Activated B cell treated with CpG ODN at 0.5 μM for 24 hours (primary cell): Measurements from ENCODE around the gene MATK. TPM values are rescaled to one million over a fixed set of nuclear protein-coding genes. Genes with fewer than 3 reads are reported as not detected.
"Not testable (repeated sequence)": the region's sequence is repeated elsewhere in the genome, so short reads cannot be mapped to it uniquely, and the experiment has no call there.

Experiments used
- ATAC-seq: fragments of 200-7000 bp; cut with Tn5 transposase; one replicate; pipeline ENCODE4 v1.10.0; 2021; ENCODE audit warnings: low read depth, mild to moderate bottlenecking, moderate library complexity
- CTCF ChIA-PET: fragments of 350-600 bp; sonication (Branson Sonifier 250); formaldehyde crosslinking; loops from one replicate; lab custom pipeline; 2021; ENCODE audit warnings: antibody characterized with exemption; lab: Charles Lee
- POLR2A ChIA-PET: fragments of 350-600 bp; sonication (Branson Sonifier 250); formaldehyde crosslinking; loops from one replicate; lab custom pipeline; 2021; ENCODE audit warnings: antibody characterized with exemption; lab: Charles Lee
- DNase-seq: peaks from one replicate; pipeline ENCODE4 v3.0.0; 2022
- H3K27ac Mint-ChIP-seq: one replicate; pipeline ENCODE4 v1.8.0; 2020; ENCODE audit warnings: mixed read lengths
- H3K27me3 Mint-ChIP-seq: one replicate; pipeline ENCODE4 v1.8.0; 2021; ENCODE audit warnings: mixed read lengths
- H3K36me3 Mint-ChIP-seq: one replicate; pipeline ENCODE4 v1.8.0; 2021; ENCODE audit warnings: low read depth, mixed read lengths
- H3K4me1 Mint-ChIP-seq: one replicate; pipeline ENCODE4 v1.8.0; 2021; ENCODE audit warnings: mixed read lengths
- H3K4me3 Mint-ChIP-seq: one replicate; pipeline ENCODE4 v1.8.0; 2020; ENCODE audit warnings: mild to moderate bottlenecking, mixed read lengths
- H3K9me3 Mint-ChIP-seq: one replicate; pipeline ENCODE4 v1.8.0; 2020; ENCODE audit warnings: mixed read lengths
- intact Hi-C: fragments of 100-400 bp; cut with micrococcal nuclease; formaldehyde crosslinking; loops from one replicate; pipeline ENCODE4 v1.15.1; 2024
- total RNA-seq: library from RNA; stranded (reverse); gene quantifications from 2 replicates; pipeline ENCODE4 v1.2.3, GENCODE V29; 2022
- TF ChIP-seq, protein P1 (sequence below): fragments of 200-600 bp; IDR thresholded peaks from one replicate; pipeline ENCODE4 v1.8.0; 2022; ENCODE audit warnings: antibody characterized with exemption, mild to moderate bottlenecking

MATK gene
- total RNA-seq, 1 donor from 2014 or later = 4.8 TPM

GRCh38 chr19:3760871-3761361, 25.3 kb downstream of the MATK start:
- H3K27me3 Mint-ChIP-seq = no peaks in the 10 kb centered on the region
- H3K4me3 Mint-ChIP-seq = peak overlapping the region; percentile 92
- TF ChIP-seq, protein P1, sequence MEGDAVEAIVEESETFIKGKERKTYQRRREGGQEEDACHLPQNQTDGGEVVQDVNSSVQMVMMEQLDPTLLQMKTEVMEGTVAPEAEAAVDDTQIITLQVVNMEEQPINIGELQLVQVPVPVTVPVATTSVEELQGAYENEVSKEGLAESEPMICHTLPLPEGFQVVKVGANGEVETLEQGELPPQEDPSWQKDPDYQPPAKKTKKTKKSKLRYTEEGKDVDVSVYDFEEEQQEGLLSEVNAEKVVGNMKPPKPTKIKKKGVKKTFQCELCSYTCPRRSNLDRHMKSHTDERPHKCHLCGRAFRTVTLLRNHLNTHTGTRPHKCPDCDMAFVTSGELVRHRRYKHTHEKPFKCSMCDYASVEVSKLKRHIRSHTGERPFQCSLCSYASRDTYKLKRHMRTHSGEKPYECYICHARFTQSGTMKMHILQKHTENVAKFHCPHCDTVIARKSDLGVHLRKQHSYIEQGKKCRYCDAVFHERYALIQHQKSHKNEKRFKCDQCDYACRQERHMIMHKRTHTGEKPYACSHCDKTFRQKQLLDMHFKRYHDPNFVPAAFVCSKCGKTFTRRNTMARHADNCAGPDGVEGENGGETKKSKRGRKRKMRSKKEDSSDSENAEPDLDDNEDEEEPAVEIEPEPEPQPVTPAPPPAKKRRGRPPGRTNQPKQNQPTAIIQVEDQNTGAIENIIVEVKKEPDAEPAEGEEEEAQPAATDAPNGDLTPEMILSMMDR = no peak
- H3K4me1 Mint-ChIP-seq = peaks cover 38% of the 10 kb centered on the region
- intact Hi-C loops = loop anchor here (1.0 to 5.0 kb wide), 11 partner anchors 40 to 1921 kb away; partner anchors contain the start of genes CHAF1A, DAPK3, DPP9 and FZR1
- ATAC-seq (no peak), DNase-seq (no peak)
- no peaks in the 10 kb centered on the region for H3K9me3 Mint-ChIP-seq
- ChIA-PET POLR2A (interaction anchor here (0.6 to 4.0 kb wide), 8 partner anchors 51 to 1292 kb away, joined by 6 to 84 read pairs (median 10); partner anchors contain the start of genes EEF2, HDGFL2 and YJU2), CTCF (interaction anchor here (0.6 to 3.5 kb wide), 3 partner anchors 26 to 379 kb away, joined by 3 to 27 read pairs (median 5); no protein-coding TSS in a partner anchor)
- H3K36me3 Mint-ChIP-seq = peaks cover 41% of the 10 kb centered on the region
- H3K27ac Mint-ChIP-seq = peak overlapping the region; percentile 91

DNA sequence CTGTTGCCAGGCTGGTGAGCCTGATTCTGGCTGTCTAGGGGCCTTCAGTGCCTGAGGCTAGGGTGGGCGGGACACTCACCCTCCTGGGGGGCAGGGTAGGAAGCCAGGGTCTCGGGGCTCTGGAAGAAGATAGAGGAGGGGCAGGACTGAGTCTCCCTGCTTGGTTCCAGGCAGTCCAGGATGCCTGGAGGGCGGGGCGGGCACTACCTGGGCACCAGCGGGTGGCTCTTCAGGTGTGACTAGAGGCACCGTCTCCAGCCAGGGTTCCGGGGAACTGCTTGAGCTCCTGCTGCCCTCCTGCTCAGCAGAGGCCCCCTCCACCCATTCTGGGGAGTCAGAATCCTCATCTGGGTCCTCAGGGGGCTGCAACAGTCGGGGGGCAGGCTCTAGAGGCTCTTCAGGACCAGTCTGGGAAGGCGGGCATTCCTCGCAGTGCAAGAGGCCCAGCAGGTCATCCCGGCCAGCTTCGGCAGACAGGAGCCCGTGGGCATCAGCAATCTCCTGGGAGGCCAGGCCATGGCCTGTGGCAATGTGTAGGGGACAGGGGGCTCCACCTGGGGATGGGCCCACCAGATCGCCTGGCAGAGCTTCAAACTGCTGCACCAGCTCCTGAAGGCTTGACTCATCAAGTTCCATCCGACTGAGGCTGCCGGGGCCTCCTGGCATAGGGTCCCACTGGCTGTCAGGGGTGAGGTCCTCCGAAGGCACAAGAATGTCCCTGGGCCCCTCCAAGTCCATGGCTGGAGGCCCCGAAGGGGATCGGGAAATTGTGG, 26.5 kb downstream of the MATK start:
- no peak for ATAC-seq
- no peak for DNase-seq
- H3K36me3 Mint-ChIP-seq = peaks cover 50% of the 10 kb centered on the region
- no peak overlapping the region for H3K27ac Mint-ChIP-seq
- CTCF ChIA-PET = interaction anchor here (1.7 kb wide), 1 partner anchor 62 kb away, joined by 3 read pairs; no protein-coding TSS in a partner anchor
- intact Hi-C loops = loop anchor here (2.0 to 5.0 kb wide), 10 partner anchors 39 to 1923 kb away; partner anchors contain the start of genes CHAF1A, DAPK3, DPP9 and FZR1
- no peaks in the 10 kb centered on the region for H3K9me3 Mint-ChIP-seq
- POLR2A ChIA-PET = interaction anchor here (0.5 to 4.0 kb wide), 4 partner anchors 52 to 226 kb away, joined by 4 to 84 read pairs (median 9); partner anchors contain the start of gene EEF2
- H3K4me3 Mint-ChIP-seq = no peak overlapping the region
- H3K4me1 Mint-ChIP-seq = peaks cover 38% of the 10 kb centered on the region
- TF ChIP-seq, protein P1 = no peak
- no peaks in the 10 kb centered on the region for H3K27me3 Mint-ChIP-seq

DNA sequence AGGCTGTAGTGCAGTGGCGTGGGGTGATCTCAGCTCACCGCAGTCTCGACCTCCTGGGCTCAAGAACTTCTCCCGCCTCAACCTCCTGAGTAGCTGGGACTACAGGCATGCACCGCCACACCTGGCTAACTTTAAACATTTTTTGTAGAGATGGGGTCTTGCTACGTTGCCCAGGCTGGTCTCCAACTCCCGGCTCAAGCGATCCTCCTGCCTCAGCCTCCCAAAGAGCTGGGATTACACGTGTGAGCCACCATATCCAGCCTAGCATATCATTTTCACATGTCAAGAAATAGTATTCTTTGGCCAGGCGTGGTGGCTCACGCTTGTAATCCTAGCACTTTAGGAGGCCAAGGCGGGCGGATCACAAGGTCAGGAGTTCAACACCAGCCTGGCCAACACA, 27.9 kb downstream of the MATK start:
- H3K4me3 Mint-ChIP-seq, H3K9me3 Mint-ChIP-seq, ATAC-seq, H3K27ac Mint-ChIP-seq, intact Hi-C loops, DNase-seq, H3K27me3 Mint-ChIP-seq: not testable (repeated sequence)
- POLR2A ChIA-PET = interaction anchor here (2.1 kb wide), 1 partner anchor 64 kb away, joined by 4 read pairs; no protein-coding TSS in a partner anchor
- CTCF ChIA-PET = interaction anchor here (1.7 kb wide), 1 partner anchor 63 kb away, joined by 3 read pairs; no protein-coding TSS in a partner anchor
- Mint-ChIP-seq H3K36me3 (peaks cover 60% of the 10 kb centered on the region), H3K4me1 (peaks cover 38% of the 10 kb centered on the region)

- Mint-ChIP-seq H3K4me1 (peaks cover 32% of the 10 kb centered on the region), H3K36me3 (peaks cover 60% of the 10 kb centered on the region)
- intact Hi-C loops, H3K9me3 Mint-ChIP-seq, DNase-seq, H3K27ac Mint-ChIP-seq, ATAC-seq, H3K27me3 Mint-ChIP-seq, H3K4me3 Mint-ChIP-seq, POLR2A ChIA-PET: not testable (repeated sequence)
- CTCF ChIA-PET = interaction anchor here (0.9 kb wide), 1 partner anchor 38 kb away, joined by 3 read pairs; no protein-coding TSS in a partner anchor
Observed at GRCh38 chr19:3757705-3758104, 28.5 kb downstream of the MATK start.

- POLR2A ChIA-PET = no interaction called here
- Mint-ChIP-seq H3K9me3 (no peaks in the 10 kb centered on the region), H3K27me3 (no peaks in the 10 kb centered on the region), H3K27ac (no peak overlapping the region), H3K4me1 (peaks cover 2% of the 10 kb centered on the region), H3K36me3 (peaks cover 69% of the 10 kb centered on the region), H3K4me3 (no peak overlapping the region)
- intact Hi-C loops = no loop called here
- TF ChIP-seq, protein P1 = no peak
- CTCF ChIA-PET = no interaction called here
- no peak for DNase-seq
- no peak for ATAC-seq
Observed at GRCh38 chr19:3753631-3754410, 32.4 kb downstream of the MATK start.
